AG04449 (cell line): ENCODE results near the gene KPTN.

Experiments used
- CTCF ChIA-PET: fragments of 350-600 bp; formaldehyde crosslinking; extraction: SDS; loops from one replicate; lab custom pipeline; 2021; ENCODE audit warnings: antibody characterized with exemption; lab: Yijun Ruan, JAX
- POLR2A ChIA-PET: fragments of 400-600, 350-600 bp; formaldehyde crosslinking; extraction: SDS; loops from one replicate; lab custom pipeline; 2020; ENCODE audit warnings: antibody characterized with exemption, inconsistent platforms; lab: Yijun Ruan, JAX
- DNase-seq: peaks from one replicate; pipeline ENCODE4 v3.0.0-alpha.2; 2010; ENCODE audit warnings: low read depth, low spot score
- H3K4me3 ChIP-seq: 2 replicates; pipeline ENCODE4 v1.5.1; 2011; ENCODE audit warnings: low read depth, mild to moderate bottlenecking, control low read depth, low read length
- TF ChIP-seq, protein P1 (sequence below): IDR thresholded peaks from one replicate; pipeline ENCODE4 v1.5.1; 2011; ENCODE audit warnings: mild to moderate bottlenecking, moderate library complexity, low read length, control low read depth, inconsistent platforms; ENCODE audit not compliant: insufficient read depth; ENCODE audit errors: missing control alignments

KPTN gene

GRCh38 chr19:47521473-47522180 is 37.6 kb upstream of the KPTN start:
- CTCF ChIA-PET, result interaction anchor here (0.7 to 3.6 kb wide), 11 partner anchors 8 to 268 kb away, joined by 3 to 17 read pairs (median 3); no protein-coding TSS in a partner anchor
- DNase-seq, result no peak
- POLR2A ChIA-PET, result interaction anchor here (0.6 kb wide), 1 partner anchor 255 kb away, joined by 3 read pairs; no protein-coding TSS in a partner anchor
- TF ChIP-seq, protein P1, sequence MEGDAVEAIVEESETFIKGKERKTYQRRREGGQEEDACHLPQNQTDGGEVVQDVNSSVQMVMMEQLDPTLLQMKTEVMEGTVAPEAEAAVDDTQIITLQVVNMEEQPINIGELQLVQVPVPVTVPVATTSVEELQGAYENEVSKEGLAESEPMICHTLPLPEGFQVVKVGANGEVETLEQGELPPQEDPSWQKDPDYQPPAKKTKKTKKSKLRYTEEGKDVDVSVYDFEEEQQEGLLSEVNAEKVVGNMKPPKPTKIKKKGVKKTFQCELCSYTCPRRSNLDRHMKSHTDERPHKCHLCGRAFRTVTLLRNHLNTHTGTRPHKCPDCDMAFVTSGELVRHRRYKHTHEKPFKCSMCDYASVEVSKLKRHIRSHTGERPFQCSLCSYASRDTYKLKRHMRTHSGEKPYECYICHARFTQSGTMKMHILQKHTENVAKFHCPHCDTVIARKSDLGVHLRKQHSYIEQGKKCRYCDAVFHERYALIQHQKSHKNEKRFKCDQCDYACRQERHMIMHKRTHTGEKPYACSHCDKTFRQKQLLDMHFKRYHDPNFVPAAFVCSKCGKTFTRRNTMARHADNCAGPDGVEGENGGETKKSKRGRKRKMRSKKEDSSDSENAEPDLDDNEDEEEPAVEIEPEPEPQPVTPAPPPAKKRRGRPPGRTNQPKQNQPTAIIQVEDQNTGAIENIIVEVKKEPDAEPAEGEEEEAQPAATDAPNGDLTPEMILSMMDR, result no peak
- H3K4me3 ChIP-seq, result no peak overlapping the region

DNA sequence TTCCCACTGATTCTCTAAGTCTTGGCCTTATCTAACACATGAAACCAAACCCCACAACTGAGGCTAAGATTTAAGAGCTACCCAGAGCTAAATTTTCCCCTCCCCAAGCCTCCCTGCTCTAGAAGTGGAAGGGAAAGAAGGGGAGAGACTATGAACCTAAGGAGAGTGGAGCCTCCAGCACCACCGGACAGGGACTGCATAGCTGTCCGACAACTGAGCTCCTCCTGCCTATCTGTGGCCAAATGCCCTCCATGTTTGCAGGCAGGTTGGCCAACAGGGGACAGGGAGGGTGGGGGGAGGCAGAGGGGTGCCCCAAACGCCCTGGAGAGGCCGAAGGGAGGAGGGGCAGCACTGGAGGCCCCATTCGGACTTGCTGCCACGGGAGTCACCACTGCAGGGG is 36.8 kb upstream of the KPTN start:
- POLR2A ChIA-PET, result interaction anchor here (0.5 to 0.6 kb wide), 2 partner anchors 84 to 254 kb away, joined by 3 read pairs; no protein-coding TSS in a partner anchor
- DNase-seq, result no peak

GRCh38 chr19:47520343-47520806 is 36.4 kb upstream of the KPTN start:
- DNase-seq, result no peak
- TF ChIP-seq, protein P1, result no peak
- no peak overlapping the region for H3K4me3 ChIP-seq
- ChIA-PET CTCF (interaction anchor here (0.8 to 3.6 kb wide), 6 partner anchors 9 to 187 kb away, joined by 3 to 17 read pairs (median 6); no protein-coding TSS in a partner anchor), POLR2A (interaction anchor here (0.5 kb wide), 1 partner anchor 84 kb away, joined by 3 read pairs; no protein-coding TSS in a partner anchor)

More for the DNA sequence above, 36.8 kb upstream of the KPTN start:
- CTCF ChIA-PET, result interaction anchor here (0.8 to 3.6 kb wide), 7 partner anchors 9 to 186 kb away, joined by 3 to 17 read pairs (median 5); no protein-coding TSS in a partner anchor
- H3K4me3 ChIP-seq, result no peak overlapping the region
- TF ChIP-seq, protein P1, result no peak

- ChIA-PET POLR2A (no interaction called here), CTCF (interaction anchor here (0.8 to 1.7 kb wide), 7 partner anchors 11 to 188 kb away, joined by 3 to 5 read pairs (median 3); no protein-coding TSS in a partner anchor)
- TF ChIP-seq, protein P1, result no peak
- DNase-seq, result no peak
- H3K4me3 ChIP-seq, result no peak overlapping the region
These were observed 34.8 kb upstream of the KPTN start for GRCh38 chr19:47518854-47519253.

GRCh38 chr19:47518139-47518538 is 34.1 kb upstream of the KPTN start:
- no peak overlapping the region for H3K4me3 ChIP-seq
- ChIA-PET CTCF (interaction anchor here (0.8 to 1.7 kb wide), 6 partner anchors 11 to 189 kb away, joined by 3 to 5 read pairs (median 4); no protein-coding TSS in a partner anchor), POLR2A (no interaction called here)
- TF ChIP-seq, protein P1, result no peak
- no peak for DNase-seq
